MM.1S (cell line): Measurements from ENCODE around the gene SIRPA.

Source experiments
- CTCF ChIP-seq: fragments of 300-600 bp; sonication (generic); IDR thresholded peaks from 2 replicates; pipeline ENCODE4 v1.5.1; 2016; ENCODE audit warnings: antibody characterized with exemption, low read length, mixed read lengths
- EZH2 ChIP-seq: fragments of 300-600 bp; sonication (generic); optimal IDR thresholded peaks from 2 replicates; pipeline ENCODE3; 2017; ENCODE audit warnings: low read depth, mild to moderate bottlenecking, antibody characterized with exemption, low read length, mixed read lengths
- EZH2phosphoT487 ChIP-seq: fragments of 300-600 bp; sonication (generic); IDR thresholded peaks from 2 replicates; pipeline ENCODE4 v1.6.1; 2018; ENCODE audit warnings: antibody characterized with exemption, low read length

- TF ChIP-seq CTCF (no peak), EZH2 (no peak), EZH2phosphoT487 (no peak)
Observed at GRCh38 chr20:1917786-1918185, 22.6 kb downstream of the SIRPA start.
